Stimulated activated CD4-positive, alpha-beta T cell treated with anti-CD3 and anti-CD28 coated beads, Interleukin-15, amount 100 ng/mL, for 1 hour (primary cell): ENCODE results near the gene CTBP2.
"Not testable (repeated sequence)": the region's sequence is repeated elsewhere in the genome, so short reads cannot be mapped to it uniquely, and the experiment has no call there.

Source experiments
- DNase-seq, 2 donors: peaks; one replicate each; pipeline ENCODE4 v3.0.0-alpha.2; 2020; ENCODE audit warnings: low read depth in 1 of 2, low spot score in 1 of 2

Gene CTBP2

DNA sequence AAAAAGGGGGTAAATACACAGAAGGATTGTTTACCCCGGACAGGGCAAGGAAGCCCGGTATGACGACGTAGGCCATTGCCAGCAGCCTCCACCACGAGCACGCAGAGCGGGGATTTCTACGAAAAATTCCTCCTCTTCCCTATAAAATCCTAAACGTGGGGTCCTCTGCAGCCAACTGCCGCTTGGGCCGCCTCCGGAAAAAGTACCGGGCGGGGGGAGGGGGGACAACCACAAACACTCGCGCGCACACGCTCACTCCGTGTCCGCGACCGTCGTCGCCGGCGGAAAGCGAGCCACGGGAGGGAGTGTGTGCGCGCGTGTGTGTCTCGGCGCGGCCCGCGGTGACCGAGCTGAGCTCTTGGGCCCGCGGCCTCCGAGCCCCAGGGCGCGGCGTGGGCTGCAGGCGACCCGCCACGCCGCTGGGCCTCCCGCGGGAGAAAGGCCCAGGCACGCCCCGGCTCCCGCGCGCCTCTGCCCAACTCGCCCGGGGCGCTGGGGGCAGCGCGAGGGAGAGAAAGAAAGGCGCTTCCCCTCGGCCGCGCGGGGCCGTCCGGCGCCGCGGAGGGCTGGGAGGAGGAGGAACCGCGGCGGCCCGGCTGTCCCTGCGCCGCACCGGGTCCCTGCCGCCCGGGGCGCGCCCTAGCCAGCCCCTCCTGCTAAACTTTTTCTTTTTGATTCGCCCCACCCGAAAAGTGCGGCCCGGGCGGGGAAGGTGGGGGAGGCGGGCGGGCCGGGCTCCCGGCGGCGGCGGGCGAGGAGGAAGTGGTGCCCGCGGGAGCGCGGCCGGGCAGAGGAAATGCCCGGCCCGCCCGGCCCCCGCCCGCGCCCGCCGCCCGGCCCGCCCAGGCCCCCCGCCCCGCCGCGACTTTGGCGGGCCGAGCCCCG is 1.5 kb downstream of the CTBP2 start:
- no peak for DNase-seq

- no peak for DNase-seq
Observed at GRCh38 chr10:125158275-125158600, 2.1 kb downstream of the CTBP2 start.

DNA sequence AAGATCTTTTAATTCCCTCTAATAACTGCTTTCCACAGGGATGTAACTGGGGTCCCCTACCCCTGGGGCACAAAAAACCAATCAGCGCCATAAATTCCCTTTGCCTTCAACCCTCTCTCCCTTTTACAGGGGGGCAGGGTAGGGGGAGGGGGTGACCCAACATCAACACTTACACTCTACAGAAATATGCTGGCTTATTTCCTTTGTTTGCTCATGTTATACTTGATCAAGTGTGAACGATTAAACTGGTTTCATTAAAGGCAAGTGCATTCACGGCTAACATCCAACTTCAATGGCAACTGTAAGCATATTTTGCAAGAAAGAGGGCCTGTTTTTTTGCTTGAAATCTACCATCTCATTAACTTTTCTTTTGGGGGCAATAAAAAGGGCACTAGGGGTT is 2.9 kb downstream of the CTBP2 start:
- no peak for DNase-seq

GRCh38 chr10:125156739-125157480 is 3.5 kb downstream of the CTBP2 start:
- DNase-seq = no peak

GRCh38 chr10:125156196-125156595 is 4.2 kb downstream of the CTBP2 start:
- no peak for DNase-seq

GRCh38 chr10:125155101-125155500 is 5.3 kb downstream of the CTBP2 start:
- no peak for DNase-seq

DNA sequence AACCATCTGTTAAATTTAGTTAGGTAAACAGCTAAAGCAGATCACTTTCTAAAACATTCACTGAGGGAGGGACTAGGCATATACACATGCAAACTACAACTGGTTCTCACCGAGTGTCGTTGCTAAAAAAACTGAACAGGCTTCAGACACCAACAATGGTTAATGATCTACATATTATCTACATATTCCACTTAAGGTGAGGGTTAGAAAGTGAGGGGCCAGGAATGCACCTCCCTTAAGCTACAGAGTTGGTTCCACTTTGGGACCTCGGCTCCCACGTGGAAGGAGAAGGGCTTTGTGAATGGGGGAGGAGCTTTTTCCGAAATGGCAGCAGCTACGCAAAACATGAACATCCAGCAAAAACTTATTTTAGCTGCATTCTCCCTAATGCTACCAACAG is 5.8 kb downstream of the CTBP2 start:
- DNase-seq = no peak

GRCh38 chr10:125153703-125154490 is 6.5 kb downstream of the CTBP2 start:
- no peak for DNase-seq

- no peak for DNase-seq
Observed at GRCh38 chr10:125152450-125153368, 7.7 kb downstream of the CTBP2 start.

DNA sequence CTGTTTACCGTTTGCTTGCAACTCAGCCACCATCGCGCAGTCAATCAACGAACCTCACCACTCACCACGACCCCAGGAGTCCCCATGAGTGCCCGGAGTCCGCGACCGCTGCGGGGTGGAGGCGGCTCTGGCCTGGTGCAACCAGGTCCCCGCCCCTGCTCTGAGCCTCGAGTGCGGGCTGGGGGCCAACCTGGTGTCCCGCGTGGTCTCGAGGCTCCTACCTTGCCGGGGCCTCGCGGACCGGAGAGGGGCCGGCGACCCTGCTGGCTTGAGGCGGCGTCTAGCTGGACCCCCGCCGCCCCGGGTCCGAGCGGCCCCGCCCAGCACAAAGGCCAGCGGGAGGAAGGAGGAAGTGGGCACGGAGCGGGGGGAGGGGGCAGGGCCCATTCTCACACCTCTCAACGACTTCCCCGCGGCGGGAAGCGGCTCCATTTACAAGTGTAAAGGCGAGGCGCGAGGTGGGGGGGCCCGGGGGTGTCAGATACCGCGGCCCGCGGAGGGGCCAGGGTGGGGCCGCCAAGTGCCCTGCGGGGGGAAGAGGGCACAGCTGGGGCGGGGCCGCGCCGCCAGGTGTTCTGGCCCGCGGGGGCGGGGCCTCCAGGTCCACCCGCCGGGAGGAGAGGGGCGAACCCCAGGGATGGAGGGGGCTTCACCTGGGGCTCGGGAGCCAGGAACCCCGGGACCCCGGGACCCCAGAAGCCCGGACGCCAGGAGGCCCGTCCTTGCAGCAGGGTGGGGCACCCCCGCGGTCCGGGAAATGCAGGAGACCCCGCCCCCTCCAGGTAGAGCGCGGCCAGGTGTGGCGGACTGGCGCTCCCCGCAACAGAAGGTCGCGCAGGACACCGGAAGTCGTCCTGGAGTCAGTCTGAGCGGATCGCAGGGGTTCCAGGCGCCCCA is 8.6 kb downstream of the CTBP2 start:
- DNase-seq = no peak

DNA sequence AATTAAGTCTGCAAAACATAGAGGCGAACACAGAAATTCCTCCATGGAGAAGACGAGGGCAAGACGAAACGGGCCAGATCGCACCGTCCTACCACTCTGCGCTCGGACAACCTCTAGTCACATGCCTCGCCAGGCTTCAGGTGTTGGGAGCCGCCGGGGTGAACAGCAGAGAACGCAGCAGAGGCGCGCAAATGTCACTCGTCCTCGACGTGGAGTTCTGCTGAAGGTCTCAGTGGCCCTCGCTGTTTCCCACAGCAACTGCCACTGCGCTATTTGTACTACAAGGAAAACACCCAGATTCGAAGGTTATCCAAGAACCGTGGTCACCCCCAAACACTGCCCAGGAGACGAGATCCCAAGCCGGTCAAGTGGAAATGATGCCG is 9.2 kb downstream of the CTBP2 start:
- DNase-seq = no peak

DNA sequence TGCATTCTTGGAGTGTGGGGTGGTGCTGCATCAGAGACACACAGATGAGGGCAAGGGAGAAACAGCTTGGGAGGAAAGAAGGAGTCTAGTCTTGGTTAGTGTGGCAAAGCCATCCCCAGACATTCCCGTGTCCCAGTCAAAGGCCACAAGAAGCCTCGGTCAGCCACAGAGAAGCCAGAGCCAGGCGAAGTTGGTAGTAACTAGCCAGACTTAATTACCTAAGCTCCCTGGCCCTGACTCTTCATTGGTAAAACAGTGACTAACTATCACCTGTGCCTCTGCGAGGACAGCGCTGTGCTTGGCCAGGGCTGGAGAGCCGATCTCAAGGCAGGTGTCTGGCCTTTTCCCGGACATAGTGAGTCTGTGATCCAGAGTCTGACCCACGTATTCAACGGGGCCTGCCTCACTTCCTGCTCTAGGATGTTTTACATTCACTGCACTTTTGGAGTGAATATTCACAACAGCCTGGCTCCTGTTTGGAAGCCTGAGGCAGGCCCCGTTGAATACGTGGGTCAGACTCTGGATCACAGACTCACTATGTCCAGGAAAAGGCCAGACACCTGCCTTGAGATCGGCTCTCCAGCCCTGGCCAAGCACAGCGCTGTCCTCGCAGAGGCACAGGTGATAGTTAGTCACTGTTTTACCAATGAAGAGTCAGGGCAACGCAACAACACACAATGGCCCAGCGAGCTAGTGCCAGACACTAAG is 9.8 kb downstream of the CTBP2 start:
- not testable (repeated sequence) for DNase-seq

- DNase-seq = no peak
Observed at GRCh38 chr10:125149680-125150047, 10.7 kb downstream of the CTBP2 start.

GRCh38 chr10:125149036-125149679 is 11.2 kb downstream of the CTBP2 start:
- no peak for DNase-seq

GRCh38 chr10:125148528-125148927 is 11.8 kb downstream of the CTBP2 start:
- DNase-seq = no peak

GRCh38 chr10:125147971-125148439 is 12.4 kb downstream of the CTBP2 start:
- no peak for DNase-seq

DNA sequence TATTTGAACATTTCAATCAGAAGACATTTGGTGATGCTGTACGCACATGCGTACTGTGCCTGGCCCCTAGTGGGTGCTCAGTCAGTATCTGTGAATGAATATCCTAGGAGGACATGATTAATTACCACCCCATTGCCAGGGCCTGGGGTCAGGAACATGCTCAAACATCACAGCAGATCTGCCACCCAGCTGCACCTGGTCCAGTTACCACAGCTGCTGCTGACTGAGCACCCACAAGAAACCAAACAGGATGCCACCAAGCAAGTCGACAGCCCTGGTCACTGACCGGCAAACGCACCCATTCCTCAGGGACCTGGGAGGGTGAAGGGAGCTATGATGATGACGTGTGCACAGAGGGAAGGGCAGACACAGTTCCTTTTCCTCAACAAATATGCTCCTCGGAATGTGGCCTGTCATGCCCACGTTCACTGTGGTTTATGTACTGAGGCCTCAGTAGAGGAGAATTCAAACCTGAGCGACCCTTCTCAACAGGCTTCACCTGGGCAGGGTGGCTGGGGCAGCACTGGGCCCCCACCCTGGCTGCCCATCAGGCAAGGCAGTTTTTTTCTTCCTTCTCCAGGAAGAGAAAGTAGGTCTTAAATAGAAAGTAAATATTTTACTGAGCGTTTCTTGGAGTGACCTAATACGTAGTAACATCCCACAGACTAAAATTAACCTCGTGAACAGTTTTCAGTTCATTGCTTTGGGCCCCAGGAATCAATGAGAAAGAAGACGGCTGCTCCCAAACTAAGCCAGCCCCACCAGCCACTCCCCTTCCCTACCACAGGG is 13.4 kb downstream of the CTBP2 start:
- DNase-seq = no peak

- DNase-seq = no peak
Observed at GRCh38 chr10:125145636-125146035, 14.7 kb downstream of the CTBP2 start.
